Measurements from ENCODE around the gene GLRA3.

Gene GLRA3

GRCh38 chr4:174592256-174592984 is 236.6 kb downstream of the GLRA3 start:
- DNase-seq: no peak

- DNase-seq: no peak
These were observed 237.6 kb downstream of the GLRA3 start for GRCh38 chr4:174591243-174592021.

DNA sequence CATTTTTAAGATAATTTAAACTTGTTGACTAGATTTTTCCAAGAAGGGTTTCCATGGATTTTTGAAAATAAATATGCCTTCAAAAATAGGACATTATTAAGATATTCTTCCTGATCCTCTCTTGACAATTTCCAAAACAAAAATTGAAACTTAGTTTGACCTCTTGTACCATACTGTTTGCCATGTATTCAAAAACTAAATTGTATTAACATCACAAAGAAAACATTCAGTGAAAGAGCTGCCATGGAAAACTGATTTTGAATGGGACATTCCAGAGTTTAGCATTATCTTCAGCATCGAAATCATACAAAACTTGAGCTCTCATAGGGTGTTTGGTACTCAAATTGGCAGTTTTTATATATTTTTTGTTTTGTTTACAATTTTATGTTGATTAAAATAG is 238.7 kb downstream of the GLRA3 start:
- DNase-seq: no peak
